NCI-H2171 (cell line): Measurements from ENCODE around the gene EPHB2.

Source experiments
- DNase-seq: peaks from one replicate; lab custom pipeline; 2025; lab: John Stamatoyannopoulos, UW

The EPHB2 gene

DNA sequence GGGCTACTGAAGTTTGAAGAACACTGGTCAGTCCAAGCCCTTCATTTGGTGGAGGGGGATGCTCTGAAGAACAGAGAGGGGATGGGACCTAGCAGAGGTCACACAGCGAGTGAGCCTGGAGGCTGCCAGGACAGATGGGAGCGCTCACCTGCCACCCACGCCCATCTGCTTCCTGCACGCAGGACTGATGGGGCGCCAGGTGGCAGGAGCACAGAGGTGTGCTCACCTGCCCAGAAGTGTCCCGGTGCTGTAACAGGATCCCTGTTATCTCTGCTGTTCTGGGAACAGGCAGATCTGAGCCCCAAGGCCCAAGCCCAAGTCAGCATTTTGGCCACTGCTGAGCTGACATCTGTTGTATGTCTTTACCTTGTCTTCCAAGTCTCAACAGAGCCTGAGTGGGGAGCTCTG lies 40.5 kb downstream of the EPHB2 start:
- peak; percentile 86 for DNase-seq

GRCh38 chr1:22752339-22752738 lies 41.7 kb downstream of the EPHB2 start:
- DNase-seq = no peak

DNA sequence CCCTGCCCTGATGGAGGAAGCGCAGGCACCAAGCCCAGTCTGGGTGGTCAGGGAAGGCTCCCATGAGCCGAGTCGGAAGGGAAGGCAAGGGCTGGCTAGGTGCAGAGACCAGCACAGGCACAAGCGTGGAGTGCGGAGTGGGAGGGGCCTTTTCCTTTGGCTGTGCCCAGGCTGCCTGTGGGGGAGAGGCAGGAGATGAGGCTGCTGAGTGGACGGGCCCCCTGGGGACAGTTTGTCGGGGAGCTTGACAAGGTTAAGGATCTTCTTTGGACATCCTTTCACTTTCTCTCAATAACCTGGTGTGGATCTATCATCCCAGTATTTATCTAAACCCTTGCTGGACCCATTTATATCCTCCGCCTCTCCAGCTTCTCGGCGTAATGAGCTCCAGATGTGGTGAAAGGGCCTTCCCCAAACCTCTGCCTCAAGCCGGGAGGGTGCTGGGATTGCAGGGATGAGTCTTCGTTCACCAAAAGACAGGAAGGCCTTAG lies 42.9 kb downstream of the EPHB2 start:
- no peak for DNase-seq

GRCh38 chr1:22754106-22754768 lies 43.6 kb downstream of the EPHB2 start:
- DNase-seq = no peak

DNA sequence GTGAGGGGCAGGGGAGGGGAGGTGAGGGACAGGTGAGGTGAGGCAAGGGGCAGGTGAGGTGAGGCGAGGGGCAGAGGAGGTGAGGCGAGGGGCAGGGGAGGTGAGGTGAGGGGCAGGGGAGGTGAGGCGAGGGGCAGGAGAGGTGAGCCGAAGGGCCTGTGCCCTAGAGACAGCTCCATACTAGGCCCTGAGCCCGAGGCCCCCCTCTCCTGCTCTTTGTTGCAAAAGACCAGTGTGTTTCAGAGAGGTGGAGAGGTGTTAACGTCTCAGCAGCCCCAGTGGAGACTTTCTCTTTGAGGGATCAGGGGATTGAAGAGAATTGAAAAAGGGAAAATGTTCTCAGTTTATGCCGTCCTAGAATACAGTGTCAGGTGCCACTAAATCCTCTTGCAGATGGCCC lies 44.2 kb downstream of the EPHB2 start:
- no peak for DNase-seq

DNA sequence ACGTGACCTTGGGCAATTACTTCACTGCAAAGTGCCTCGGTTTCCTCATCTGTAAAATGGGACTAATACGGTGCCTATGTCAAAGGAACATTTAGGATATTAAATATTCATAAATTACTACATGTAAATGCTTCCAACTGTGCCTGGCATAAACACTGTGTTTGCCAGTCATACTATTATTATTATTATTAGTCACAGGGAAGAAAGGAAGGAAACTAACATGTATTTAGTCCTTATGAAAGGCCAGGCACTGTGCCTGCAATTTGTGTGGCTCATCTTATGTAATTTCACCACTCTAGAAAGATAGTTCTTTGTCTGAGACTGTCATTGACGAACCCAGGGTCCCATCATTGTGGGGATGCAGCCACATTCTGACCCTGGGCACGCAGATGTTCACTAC lies 45.0 kb downstream of the EPHB2 start:
- no peak for DNase-seq

- DNase-seq = no peak
These were observed 45.6 kb downstream of the EPHB2 start for GRCh38 chr1:22756125-22756735.

- no peak for DNase-seq
These were observed 49.8 kb downstream of the EPHB2 start for GRCh38 chr1:22760455-22760854.

DNA sequence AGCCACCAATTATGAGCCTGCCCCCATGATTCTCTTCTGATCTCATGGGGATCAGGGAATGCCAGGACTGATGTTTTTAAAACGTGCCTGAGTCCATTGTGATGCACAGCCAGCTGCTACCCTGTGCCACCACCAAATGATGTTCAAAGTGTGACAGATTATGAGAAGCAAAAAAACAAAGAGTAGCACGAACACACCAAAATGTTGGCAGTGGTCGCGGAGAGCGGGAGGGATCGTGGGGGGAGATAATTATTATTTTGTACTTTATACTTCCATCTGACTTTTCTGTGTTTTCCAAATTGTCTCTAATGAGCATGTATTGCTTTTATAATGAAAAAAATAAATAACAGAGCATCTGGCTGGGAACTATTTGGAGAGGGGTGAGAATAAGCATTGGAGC lies 50.5 kb downstream of the EPHB2 start:
- DNase-seq = peak; percentile 18

- peak; percentile 58 for DNase-seq
These were observed 51.2 kb downstream of the EPHB2 start for GRCh38 chr1:22761821-22762220.

GRCh38 chr1:22763487-22764200 lies 53.0 kb downstream of the EPHB2 start:
- DNase-seq = no peak

GRCh38 chr1:22767852-22768251 lies 57.2 kb downstream of the EPHB2 start:
- no peak for DNase-seq

- DNase-seq = no peak
These were observed 59.3 kb downstream of the EPHB2 start for GRCh38 chr1:22769932-22770331.

DNA sequence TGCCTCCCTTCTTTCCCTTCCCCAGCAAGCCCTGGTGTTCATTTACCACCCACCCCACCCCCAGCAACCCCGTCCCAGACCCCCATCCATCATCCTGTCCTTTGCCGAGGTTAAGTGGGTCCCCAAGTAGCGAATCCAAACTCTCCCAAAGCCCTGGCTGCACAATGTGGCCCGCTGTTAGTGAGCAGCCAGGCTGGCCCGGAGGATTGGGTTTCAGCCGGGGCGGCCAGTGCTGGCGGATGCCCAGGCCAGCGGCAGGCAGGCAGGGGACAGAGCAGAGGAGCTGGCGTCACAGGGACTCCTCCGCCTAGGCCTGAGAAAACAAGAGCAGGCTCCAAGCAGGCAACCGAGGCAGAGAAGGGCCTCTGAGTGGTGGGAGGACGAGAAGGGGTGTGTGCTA lies 61.4 kb downstream of the EPHB2 start:
- no peak for DNase-seq

GRCh38 chr1:22773981-22774832 lies 63.6 kb downstream of the EPHB2 start:
- DNase-seq = no peak

- DNase-seq = no peak
These were observed 64.2 kb downstream of the EPHB2 start for GRCh38 chr1:22774833-22775182.

- no peak for DNase-seq
These were observed 64.8 kb downstream of the EPHB2 start for GRCh38 chr1:22775478-22775877.

DNA sequence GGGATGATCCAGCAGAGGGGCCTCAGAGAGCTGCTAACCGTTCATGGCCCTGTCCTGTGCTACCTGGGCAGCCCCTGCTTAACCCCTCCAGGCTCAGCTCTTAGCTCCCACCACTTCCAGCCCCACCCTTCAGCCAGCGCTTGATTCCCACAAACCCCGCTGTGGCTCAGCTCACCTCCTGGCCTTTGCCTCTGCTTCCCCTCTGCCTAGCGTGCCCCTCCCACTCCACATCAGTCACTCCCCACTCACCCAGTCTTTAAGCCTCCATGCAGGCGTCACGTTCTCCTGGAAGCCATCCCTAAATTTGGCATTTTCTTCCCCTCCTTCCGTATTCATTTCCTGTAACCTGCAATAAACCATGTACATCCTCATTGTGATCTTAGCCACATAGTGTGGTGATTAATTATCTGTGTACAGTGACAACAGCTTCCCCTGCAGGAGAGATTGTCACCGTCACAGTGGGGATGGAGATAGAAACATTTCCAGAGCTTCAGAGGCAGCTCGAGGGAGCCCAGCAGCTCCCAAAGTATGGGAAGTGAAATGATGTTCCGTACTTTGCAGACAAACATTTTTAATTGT lies 65.5 kb downstream of the EPHB2 start:
- DNase-seq = no peak

- no peak for DNase-seq
These were observed 66.9 kb downstream of the EPHB2 start for GRCh38 chr1:22777388-22778057.

DNA sequence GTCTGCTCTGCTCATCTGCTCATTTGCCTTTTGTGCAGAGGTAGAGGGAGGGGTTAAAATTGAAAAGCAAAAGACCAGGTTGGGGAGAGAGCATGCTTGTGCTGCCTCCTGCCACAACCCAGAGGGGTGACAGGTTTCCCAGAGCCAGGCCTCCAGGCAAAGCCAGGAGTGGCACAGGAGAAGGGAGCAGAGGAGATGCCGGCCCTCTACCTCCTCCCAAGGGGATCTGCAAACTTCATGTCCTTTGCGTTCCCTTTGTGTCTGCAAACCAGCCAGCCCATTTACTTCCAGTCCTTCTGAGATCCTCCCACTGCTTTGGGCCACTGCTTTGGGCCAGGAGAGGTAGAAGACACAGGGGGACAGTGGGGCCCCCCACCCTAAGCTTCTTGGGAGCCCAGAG lies 67.8 kb downstream of the EPHB2 start:
- no peak for DNase-seq

DNA sequence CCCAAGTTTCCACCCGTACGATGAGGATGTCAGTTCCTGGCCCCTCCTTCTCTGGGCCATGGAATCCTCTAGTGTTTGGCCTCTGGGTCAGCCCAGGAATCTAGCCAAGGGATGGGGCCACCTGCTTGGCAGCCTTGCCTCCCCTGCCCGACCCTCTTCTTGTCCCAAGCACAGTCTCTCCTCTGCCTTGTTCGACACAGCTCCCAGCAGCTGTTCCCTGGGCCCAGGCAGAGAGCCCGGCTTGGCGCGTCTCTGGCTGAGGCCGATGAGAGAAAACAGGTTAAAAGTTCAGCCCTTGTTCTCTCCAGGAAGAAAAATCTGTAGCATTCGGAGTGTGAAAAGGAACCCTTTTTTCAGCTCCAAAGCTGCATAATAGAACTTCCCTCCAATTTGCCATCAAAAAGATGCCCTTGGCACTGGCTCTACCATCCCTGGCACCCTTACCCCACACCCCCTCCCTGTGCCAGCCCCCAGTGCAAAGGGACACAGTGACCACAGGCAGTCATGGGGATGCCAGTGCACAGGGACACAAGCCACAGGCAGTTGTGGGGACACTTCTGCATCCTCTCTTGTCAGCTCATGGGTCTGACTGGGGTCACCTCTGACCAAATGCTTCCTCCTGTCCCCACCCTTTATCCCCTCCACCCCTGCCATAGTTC lies 68.4 kb downstream of the EPHB2 start:
- no peak for DNase-seq
